Subcutaneous adipose tissue (tissue), 4 donors: Measurements from ENCODE around the gene LYPD6B. TPM values are rescaled to one million over a fixed set of nuclear protein-coding genes. Genes with fewer than 3 reads are reported as not detected.

ENCODE experiments used
- CTCF ChIP-seq: fragments of 450-650 bp; IDR thresholded peaks from one replicate; pipeline ENCODE4 v1.5.1; 2016; ENCODE audit warnings: low read depth, mild to moderate bottlenecking, control low read depth, antibody characterized with exemption, moderate library complexity
- total RNA-seq, 4 donors: library from RNA; depleted of rRNA; stranded (reverse); fragments of >200 nt; gene quantifications; one replicate each; pipeline ENCODE4 v1.1.0, GENCODE V29; 2016

Gene LYPD6B
- total RNA-seq, 4 donors from 2014 or later: not detected

- no peak for TF ChIP-seq CTCF
Measured at GRCh38 chr2:149115781-149116180, 77.3 kb downstream of the LYPD6B start.

GRCh38 chr2:149119368-149119767 lies 80.9 kb downstream of the LYPD6B start:
- no peak for TF ChIP-seq CTCF

GRCh38 chr2:149122516-149122915 lies 84.0 kb downstream of the LYPD6B start:
- no peak for TF ChIP-seq CTCF

- no peak for TF ChIP-seq CTCF
Measured at GRCh38 chr2:149125031-149125725, 86.7 kb downstream of the LYPD6B start.

GRCh38 chr2:149129433-149129832 lies 90.9 kb downstream of the LYPD6B start:
- TF ChIP-seq CTCF: no peak

GRCh38 chr2:149132339-149132738 lies 93.8 kb downstream of the LYPD6B start:
- no peak for TF ChIP-seq CTCF

- no peak for TF ChIP-seq CTCF
Measured at GRCh38 chr2:149132901-149133300, 94.4 kb downstream of the LYPD6B start.
